ENCODE data around the gene RPL26. TPM values are rescaled to one million over a fixed set of nuclear protein-coding genes. Genes with fewer than 3 reads are reported as not detected.

The RPL26 gene
- total RNA-seq, 1 donor from 2014 or later, result 4,627 TPM

Other genes with a start within 250 kb of the RPL26 start
- gene PER1, start 230.8 kb downstream of the RPL26 start, total RNA-seq, result 13.1 and 17.1 TPM in 2 replicates
- 2.1 and 7.0 TPM in 2 replicates for gene VAMP2, start 220.2 kb downstream of the RPL26 start, total RNA-seq
- gene TMEM107, start 206.8 kb downstream of the RPL26 start, total RNA-seq, result 16.9 and 24.3 TPM in 2 replicates
- 9.5 and 11.4 TPM in 2 replicates for gene BORCS6, start 193.0 kb downstream of the RPL26 start, total RNA-seq
- gene AURKB, start 172.6 kb downstream of the RPL26 start, total RNA-seq, result 136 and 165 TPM in 2 replicates
- 9.1 and 13.0 TPM in 2 replicates for gene CTC1, start 135.1 kb downstream of the RPL26 start, total RNA-seq
- gene PFAS, start 133.9 kb downstream of the RPL26 start, total RNA-seq, result 37.2 and 58.1 TPM in 2 replicates
- gene RANGRF, start 94.5 kb downstream of the RPL26 start, total RNA-seq, result 36.5 and 37.8 TPM in 2 replicates
- gene SLC25A35, start 87.8 kb downstream of the RPL26 start, total RNA-seq, result 0.58 and 3.3 TPM in 2 replicates
- gene ARHGEF15, start 73.0 kb downstream of the RPL26 start, total RNA-seq, result 0.06 TPM in 1 of 2 replicates, not detected in the other
- not detected in 2 replicates for gene ODF4, start 43.4 kb downstream of the RPL26 start, total RNA-seq
- gene RNF222, start 14.6 kb upstream of the RPL26 start, total RNA-seq, result 0.12 and 0.80 TPM in 2 replicates
- 27.3 and 33.4 TPM in 2 replicates for gene NDEL1, start 52.7 kb upstream of the RPL26 start, total RNA-seq
- 62.9 and 71.1 TPM in 2 replicates for gene MYH10, start 247.5 kb upstream of the RPL26 start, total RNA-seq

Measured in epithelial cell of proximal tubule (primary cell).